ENCODE data around the gene FXYD2. TPM values are rescaled to one million over a fixed set of nuclear protein-coding genes. Genes with fewer than 3 reads are reported as not detected.

FXYD2 gene
- total and polyA plus RNA-seq, 9 of the 15 experiments (the other 6 are each of a cell fraction or from before 2014, with no cell fraction given), result not detected

DNA sequence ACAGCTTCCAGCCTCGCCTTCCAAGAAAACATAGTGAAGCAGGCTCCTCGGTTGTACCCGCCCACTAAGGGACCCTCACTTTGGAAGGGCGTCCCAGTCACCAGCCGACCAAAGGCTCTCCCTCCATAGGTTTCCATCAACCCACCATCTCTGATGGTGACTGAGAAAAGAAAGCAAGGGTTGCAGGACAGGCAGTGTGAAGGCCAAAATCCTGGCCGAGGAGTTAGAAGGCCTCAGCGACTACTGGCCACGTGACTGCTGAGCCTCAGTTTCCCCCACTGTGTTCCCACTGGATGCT is 49.2 kb upstream of the FXYD2 start:
- H4K20me1 ChIP-seq (replicated peaks; ENCODE audit: control insufficient read depth, insufficient read depth, low read length), result peaks cover 13% of the 10 kb centered on the region
- DNase-seq (ENCODE audit: extremely low read depth in 1 of 4, low spot score in 3 of 4), result no peak
- no peak overlapping the region for H3K4me2 ChIP-seq (ENCODE audit: insufficient read depth, low read length)
- H3K79me2 ChIP-seq (ENCODE audit: control insufficient read depth, insufficient read depth, low read length), result no peaks in the 10 kb centered on the region
- no peaks in the 10 kb centered on the region for H3K9me1 ChIP-seq (ENCODE audit: control insufficient read depth, insufficient read depth, low read length)
- no peak overlapping the region for H2AFZ ChIP-seq (ENCODE audit: low read depth, low read length)
- TF ChIP-seq RBM14 (IDR thresholded peaks at IDR 0.05; ENCODE audit: borderline replicate concordance, insufficient read depth, low read depth, low read length), result no peak
- TF ChIP-seq, protein P1, sequence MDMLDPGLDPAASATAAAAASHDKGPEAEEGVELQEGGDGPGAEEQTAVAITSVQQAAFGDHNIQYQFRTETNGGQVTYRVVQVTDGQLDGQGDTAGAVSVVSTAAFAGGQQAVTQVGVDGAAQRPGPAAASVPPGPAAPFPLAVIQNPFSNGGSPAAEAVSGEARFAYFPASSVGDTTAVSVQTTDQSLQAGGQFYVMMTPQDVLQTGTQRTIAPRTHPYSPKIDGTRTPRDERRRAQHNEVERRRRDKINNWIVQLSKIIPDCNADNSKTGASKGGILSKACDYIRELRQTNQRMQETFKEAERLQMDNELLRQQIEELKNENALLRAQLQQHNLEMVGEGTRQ (CRISPR knock-in tag; IDR thresholded peaks at IDR 0.05), result 0 out of 2 replicates have a peak, but pooled peaks have one; percentile 14
- CTCF ChIA-PET (ENCODE audit: low intra/inter-chr PET ratio), result no interaction called here
- no TSS peak for BruUV-seq (replicated peaks)
- no peak for FAIRE-seq
- peaks cover 0 to 11% of the 10 kb centered on the region in 2 experiments; a peak in 2 of 5 replicates for H3K4me1 ChIP-seq (replicated peaks in 1 of 2; ENCODE audit: control insufficient read depth in 2 of 2, insufficient read depth in 2 of 2, low read length in 2 of 2)
- POLR2A ChIA-PET, result no interaction called here
- H3K9me3 ChIP-seq (replicated peaks; ENCODE audit: control insufficient read depth, insufficient read depth, low read depth, low read length), result no peaks in the 10 kb centered on the region
- ATAC-seq, result no peak
- H3K27me3 ChIP-seq (ENCODE audit: control insufficient read depth in 2 of 2, insufficient read depth in 2 of 2, low read length in 2 of 2), result peaks cover 66 to 97% of the 10 kb centered on the region in 2 experiments
- H3K27ac ChIP-seq (ENCODE audit: extremely low read depth, low read depth, low read length), result no peak overlapping the region
- H3K4me3 ChIP-seq, result no peak overlapping the region
- in situ Hi-C loops (cut with MboI), result no loop called here
- H3K36me3 ChIP-seq (ENCODE audit: control insufficient read depth, insufficient read depth, low read length), result no peaks in the 10 kb centered on the region
- intact Hi-C loops (cut with micrococcal nuclease), result no loop called here
- WGBS (ENCODE audit: insufficient coverage, low coverage, missing lambda C conversion rate), result 2% methylated on average over 8 of the region's 8 CpGs
- H3K9ac ChIP-seq (ENCODE audit: insufficient read depth in 1 of 2, low read depth in 2 of 2, low read length in 2 of 2), result no peak overlapping the region

DNA sequence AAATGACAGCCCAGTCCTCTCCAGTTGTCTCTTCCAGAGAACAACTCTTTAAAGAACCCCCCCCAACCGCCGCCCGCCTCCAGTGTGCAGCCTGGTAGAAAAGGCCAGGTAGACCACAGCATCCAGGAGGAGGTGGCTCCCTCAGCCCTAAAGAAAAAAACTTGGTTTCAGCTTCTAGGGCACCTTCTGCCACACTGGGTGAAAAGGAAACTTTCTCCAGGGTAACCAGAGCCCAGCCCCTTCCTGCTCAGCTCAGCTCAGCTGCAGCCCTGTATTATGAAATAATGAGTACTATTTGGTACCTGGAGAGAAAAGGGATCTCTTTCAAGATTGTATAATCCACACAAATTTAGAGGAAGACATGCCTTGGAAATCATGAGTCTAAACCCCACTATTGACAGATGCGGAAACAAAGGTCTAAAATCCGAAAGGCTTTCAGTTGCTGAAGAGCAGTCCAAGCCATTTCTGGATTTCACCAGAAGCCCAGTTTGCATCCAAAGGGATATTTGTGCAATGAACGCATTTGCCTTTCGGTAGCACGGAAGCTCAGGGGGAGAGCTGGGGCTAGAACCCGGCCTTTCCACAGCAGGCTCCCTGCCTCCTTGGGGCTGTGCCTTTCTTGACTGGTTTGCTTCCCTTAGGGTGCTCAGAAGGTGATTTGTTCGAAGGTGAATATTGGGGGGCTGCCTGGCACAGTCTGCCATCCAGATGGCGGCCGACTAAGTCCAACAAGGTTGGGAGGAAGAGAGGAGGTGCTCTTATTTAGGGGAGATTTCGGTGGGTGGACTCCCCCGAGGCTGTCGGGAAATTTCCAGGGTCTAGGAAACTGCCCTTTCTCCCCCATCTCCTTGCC is 48.7 kb upstream of the FXYD2 start:
- intact Hi-C loops (cut with micrococcal nuclease) (no loop called here), in situ Hi-C loops (cut with MboI) (no loop called here)
- BruUV-seq (replicated peaks), result no TSS peak
- H3K27ac ChIP-seq (ENCODE audit: extremely low read depth, low read depth, low read length), result no peak overlapping the region
- H2AFZ ChIP-seq (ENCODE audit: low read depth, low read length), result no peak overlapping the region
- CTCF ChIA-PET (ENCODE audit: low intra/inter-chr PET ratio), result no interaction called here
- H3K36me3 ChIP-seq (ENCODE audit: control insufficient read depth, insufficient read depth, low read length), result no peaks in the 10 kb centered on the region
- 7% methylated on average over 15 of the region's 15 CpGs for WGBS (ENCODE audit: insufficient coverage, low coverage, missing lambda C conversion rate)
- H3K4me3 ChIP-seq, result no peak overlapping the region
- H3K9ac ChIP-seq (ENCODE audit: insufficient read depth in 1 of 2, low read depth in 2 of 2, low read length in 2 of 2), result no peak overlapping the region
- no peak overlapping the region for H3K4me2 ChIP-seq (ENCODE audit: insufficient read depth, low read length)
- no peak for DNase-seq (ENCODE audit: extremely low read depth in 1 of 4, low spot score in 3 of 4)
- FAIRE-seq, result no peak
- no peak for ATAC-seq
- no peaks in the 10 kb centered on the region for H3K9me3 ChIP-seq (replicated peaks; ENCODE audit: control insufficient read depth, insufficient read depth, low read depth, low read length)
- peaks cover 0 to 11% of the 10 kb centered on the region in 2 experiments; a peak in 2 of 5 replicates for H3K4me1 ChIP-seq (replicated peaks in 1 of 2; ENCODE audit: control insufficient read depth in 2 of 2, insufficient read depth in 2 of 2, low read length in 2 of 2)
- peaks cover 63 to 97% of the 10 kb centered on the region in 2 experiments for H3K27me3 ChIP-seq (ENCODE audit: control insufficient read depth in 2 of 2, insufficient read depth in 2 of 2, low read length in 2 of 2)
- H3K79me2 ChIP-seq (ENCODE audit: control insufficient read depth, insufficient read depth, low read length), result no peaks in the 10 kb centered on the region
- no peaks in the 10 kb centered on the region for H3K9me1 ChIP-seq (ENCODE audit: control insufficient read depth, insufficient read depth, low read length)
- peaks cover 13% of the 10 kb centered on the region for H4K20me1 ChIP-seq (replicated peaks; ENCODE audit: control insufficient read depth, insufficient read depth, low read length)
- POLR2A ChIA-PET, result interaction anchor here (1.2 kb wide), 1 partner anchor 9 kb away, joined by 4 read pairs; no protein-coding TSS in a partner anchor
- TF ChIP-seq ZNF124 (CRISPR knock-in tag; IDR thresholded peaks at IDR 0.05) (no peak), SLC30A9 (CRISPR knock-in tag; IDR thresholded peaks at IDR 0.05) (no peak), NFE2 (IDR thresholded peaks at IDR 0.05; ENCODE audit: low read depth) (no peak), PTBP1 (IDR thresholded peaks at IDR 0.05; ENCODE audit: low read depth, low read length) (no peak), NFRKB (IDR thresholded peaks at IDR 0.05; ENCODE audit: low read depth) (no peak), POLR3A (IDR thresholded peaks at IDR 0.05; ENCODE audit: borderline replicate concordance, extremely low read depth, insufficient read depth, insufficient read length) (no peak), TARDBP (IDR thresholded peaks at IDR 0.05) (no peak)
- TF ChIP-seq, protein P2, sequence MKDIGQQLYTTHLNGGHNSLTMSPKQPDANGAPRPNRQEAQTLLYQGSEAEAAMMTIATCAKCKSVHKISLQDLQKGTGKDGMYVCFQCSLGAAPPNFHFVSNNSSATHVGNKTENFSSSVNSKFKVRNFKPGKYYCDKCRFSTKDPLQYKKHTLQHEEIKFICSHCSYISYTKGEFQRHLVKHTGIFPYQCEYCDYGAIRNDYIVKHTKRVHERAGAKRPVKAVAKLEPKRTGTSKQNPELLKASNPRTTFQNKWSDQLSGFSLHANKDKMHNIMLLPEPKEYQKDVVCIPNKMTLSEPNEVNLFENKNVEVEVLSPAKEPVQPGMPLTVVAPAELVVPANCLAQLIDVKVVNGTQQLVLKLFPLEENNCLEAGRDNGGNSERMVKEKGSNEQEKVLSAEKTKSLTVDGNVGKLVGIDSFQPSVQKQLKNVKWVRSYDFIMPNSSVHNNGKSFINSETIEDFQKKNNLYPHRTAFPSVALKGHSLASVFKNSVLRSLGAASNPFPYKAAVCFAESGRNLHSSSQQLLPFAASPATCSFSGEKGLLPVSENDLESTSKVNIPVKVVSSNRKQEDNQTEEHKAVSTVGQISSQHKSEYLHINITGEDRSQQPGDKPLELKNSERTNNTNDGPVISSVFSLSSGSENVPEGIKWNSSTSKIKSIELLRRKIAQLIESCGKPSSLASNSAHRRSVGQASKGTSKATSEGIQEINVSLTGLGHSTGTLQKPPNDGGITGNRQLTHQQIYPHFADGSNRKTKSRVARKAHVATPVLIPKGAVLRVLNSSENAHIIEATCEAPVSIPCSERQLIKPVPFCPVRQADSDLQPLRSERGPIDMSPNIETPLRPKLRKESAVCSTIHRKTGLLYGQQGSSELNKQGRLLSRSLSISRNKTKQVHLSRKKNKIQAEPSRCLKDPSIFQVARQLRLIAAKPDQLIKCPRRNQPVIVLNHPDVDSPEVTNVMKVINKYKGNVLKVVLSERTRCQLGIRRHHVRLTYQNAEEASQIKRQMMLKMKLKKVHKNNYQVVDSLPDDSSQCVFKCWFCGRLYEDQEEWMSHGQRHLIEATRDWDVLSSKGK (CRISPR knock-in tag; IDR thresholded peaks at IDR 0.05), result no peak
